ENCODE data around the gene MRPL36. TPM values are rescaled to one million over a fixed set of nuclear protein-coding genes. Genes with fewer than 3 reads are reported as not detected.

Gene MRPL36
- total and polyA plus RNA-seq, 2 experiments from 2014 or later = 47.5 to 149 TPM

GRCh38 chr5:1776831-1777230, 22.8 kb downstream of the MRPL36 start (continued):
- TF ChIP-seq CTCF (conservative IDR thresholded peaks at IDR 0.05; ENCODE audit: low read depth in 2 of 2) = no peak
- TF ChIP-seq POLR2AphosphoS5 (IDR thresholded peaks at IDR 0.05; ENCODE audit: low read depth) = no peak

GRCh38 chr5:1772634-1773033, 27.0 kb downstream of the MRPL36 start:
- H3K4me2 ChIP-seq = no peak overlapping the region
- H3K4me1 ChIP-seq (ENCODE audit: insufficient read depth) = no peaks in the 10 kb centered on the region
- no peaks in the 10 kb centered on the region for H3K79me2 ChIP-seq (replicated peaks; ENCODE audit: insufficient read depth)
- Mint-ChIP-seq H3K36me3 (ENCODE audit: low read depth) (no peaks in the 10 kb centered on the region), H3K4me3 (no peak overlapping the region), H3K4me1 (peaks cover 4% of the 10 kb centered on the region; the same call in 2 of the 3 replicates), H3K27me3 (ENCODE audit: insufficient read depth, low read depth, poor library complexity) (peaks cover 7% of the 10 kb centered on the region), H3K9me3 (no peaks in the 10 kb centered on the region; the same call in 2 of the 3 replicates), H3K27ac (no peak overlapping the region)
- no peaks in the 10 kb centered on the region for H4K20me1 ChIP-seq (replicated peaks; ENCODE audit: insufficient read depth)
- H3F3A ChIP-seq (replicated peaks; ENCODE audit: low read depth) = no peaks in the 10 kb centered on the region
- H3K27ac ChIP-seq (ENCODE audit: low read depth) = no peak overlapping the region
- H2AFZ ChIP-seq = peak overlapping the region; percentile 32; the same call in 1 of the 2 replicates
- no peaks in the 10 kb centered on the region for H3K36me3 ChIP-seq (ENCODE audit: insufficient read depth)
- no peaks in the 10 kb centered on the region for H3K9me2 ChIP-seq (ENCODE audit: insufficient read depth)
- TF ChIP-seq CREB1 (CRISPR knock-in tag; IDR thresholded peaks at IDR 0.05; ENCODE audit: low read depth) (no peak), CTCF (conservative IDR thresholded peaks at IDR 0.05; ENCODE audit: low read depth in 2 of 2) (0 out of 4 replicates have a peak, but pooled peaks of 1 of the 2 experiments have one; percentile 1), REST (IDR thresholded peaks at IDR 0.05; ENCODE audit: unreplicated experiment) (no peak), EZH2phosphoT487 (IDR thresholded peaks at IDR 0.05; ENCODE audit: unreplicated experiment) (no peak), NANOG (IDR thresholded peaks at IDR 0.05; ENCODE audit: borderline replicate concordance) (no peak)
- no peak overlapping the region for H3K4me3 ChIP-seq
- H3K27me3 ChIP-seq (ENCODE audit: insufficient read depth) = no peaks in the 10 kb centered on the region
- no peak for DNase-seq (ENCODE audit: low spot score)
- peak; percentile 27; the same call in 2 of the 3 replicates for ATAC-seq

All from GM23338 (cell line).